ENCODE measurements around the gene TRIM51. TPM values are rescaled to one million over a fixed set of nuclear protein-coding genes. Genes with fewer than 3 reads are reported as not detected.
"Not testable (repeated sequence)": the region's sequence is repeated elsewhere in the genome, so short reads cannot be mapped to it uniquely, and the experiment has no call there.

The TRIM51 gene
- total RNA-seq, 2 donors from 2014 or later = not detected

- H3K4me1 ChIP-seq (replicated peaks); H3K9me3 ChIP-seq; DNase-seq (ENCODE audit: low spot score); H3K36me3 ChIP-seq; H3K27me3 ChIP-seq (replicated peaks; ENCODE audit: insufficient read depth); H3K27ac ChIP-seq; intact Hi-C loops (cut with DNase I); H3K4me3 ChIP-seq: not testable (repeated sequence)
- 58% methylated on average over 33 of the region's 34 CpGs for WGBS
Observed at GRCh38 chr11:55873146-55873545, 10.0 kb upstream of the TRIM51 start.

GRCh38 chr11:55884995-55885394, 1.9 kb downstream of the TRIM51 start:
- DNase-seq (ENCODE audit: low spot score); H3K4me3 ChIP-seq; H3K36me3 ChIP-seq; H3K27ac ChIP-seq; H3K27me3 ChIP-seq (replicated peaks; ENCODE audit: insufficient read depth); H3K4me1 ChIP-seq (replicated peaks); intact Hi-C loops (cut with DNase I); H3K9me3 ChIP-seq: not testable (repeated sequence)
- WGBS = 91% methylated on average over 4 of the region's 4 CpGs

- intact Hi-C loops (cut with DNase I); H3K27ac ChIP-seq: not testable (repeated sequence)
Observed at GRCh38 chr11:55885481-55885880, 2.4 kb downstream of the TRIM51 start.

GRCh38 chr11:55895216-55895615, 12.1 kb downstream of the TRIM51 start:
- Histone ChIP-seq H3K4me1 (replicated peaks) (no peaks in the 10 kb centered on the region), H3K9me3 (no peaks in the 10 kb centered on the region), H3K4me3 (no peak overlapping the region), H3K36me3 (no peaks in the 10 kb centered on the region), H3K27me3 (replicated peaks; ENCODE audit: insufficient read depth) (no peaks in the 10 kb centered on the region), H3K27ac (no peak overlapping the region)
- no peak for DNase-seq (ENCODE audit: low spot score)
- TF ChIP-seq POLR2A (IDR thresholded peaks at IDR 0.05) (no peak), POLR2AphosphoS5 (IDR thresholded peaks at IDR 0.05) (no peak), CTCF (IDR thresholded peaks at IDR 0.05) (no peak)
- intact Hi-C loops (cut with DNase I) = no loop called here
- 73% methylated on average over 8 of the region's 8 CpGs for WGBS

More at GRCh38 chr11:55885481-55885880, 2.4 kb downstream of the TRIM51 start:
- H3K36me3 ChIP-seq; H3K27me3 ChIP-seq (replicated peaks; ENCODE audit: insufficient read depth); DNase-seq (ENCODE audit: low spot score); H3K4me1 ChIP-seq (replicated peaks); H3K4me3 ChIP-seq; H3K9me3 ChIP-seq: not testable (repeated sequence)
- 91% methylated on average over 9 of the region's 9 CpGs for WGBS

- Histone ChIP-seq H3K36me3 (no peaks in the 10 kb centered on the region), H3K27me3 (replicated peaks; ENCODE audit: insufficient read depth) (no peaks in the 10 kb centered on the region), H3K4me1 (replicated peaks) (no peaks in the 10 kb centered on the region), H3K27ac (no peak overlapping the region), H3K9me3 (no peaks in the 10 kb centered on the region), H3K4me3 (no peak overlapping the region)
- intact Hi-C loops (cut with DNase I) = no loop called here
- no peak for TF ChIP-seq CTCF (IDR thresholded peaks at IDR 0.05)
- TF ChIP-seq POLR2A (IDR thresholded peaks at IDR 0.05) = no peak
- no peak for TF ChIP-seq POLR2AphosphoS5 (IDR thresholded peaks at IDR 0.05)
- DNase-seq (ENCODE audit: low spot score) = no peak
- WGBS = 34% methylated on average over 2 of the region's 2 CpGs
Observed at GRCh38 chr11:55902308-55902707, 19.2 kb downstream of the TRIM51 start.

- intact Hi-C loops (cut with DNase I) = no loop called here
- H3K36me3 ChIP-seq = no peaks in the 10 kb centered on the region
- DNase-seq (ENCODE audit: low spot score) = no peak
- H3K4me3 ChIP-seq = no peak within 1 kb of the TSS
- H3K9me3 ChIP-seq = no peaks in the 10 kb centered on the region
- H3K4me1 ChIP-seq (replicated peaks) = no peaks in the 10 kb centered on the region
- H3K27ac ChIP-seq = no peak within 1 kb of the TSS
- no peak for TF ChIP-seq POLR2AphosphoS5 (IDR thresholded peaks at IDR 0.05)
- TF ChIP-seq CTCF (IDR thresholded peaks at IDR 0.05) = no peak
- TF ChIP-seq POLR2A (IDR thresholded peaks at IDR 0.05) = no peak
- WGBS = 75% methylated on average over 1 of the region's 1 CpG
- H3K27me3 ChIP-seq (replicated peaks; ENCODE audit: insufficient read depth) = no peaks in the 10 kb centered on the region
Observed at GRCh38 chr11:55914482-55914881, 31.4 kb downstream of the TRIM51 start, which contains the start of gene OR5W2. Gene OR5W2 (minus strand): TSS chr11:55914582. CDS start chr11:55914582, 0 bp downstream.

All from prostate gland (tissue), 2 donors.